Activated naive CD4-positive, alpha-beta T cell treated with anti-CD3 and anti-CD28 coated beads, Interleukin-2, amount 50 U/mL, for 72 hours (primary cell): Measurements from ENCODE around the gene ADAMTSL2. TPM values are rescaled to one million over a fixed set of nuclear protein-coding genes. Genes with fewer than 3 reads are reported as not detected.

ENCODE experiments used
- ATAC-seq, 2 donors: fragments of 150-1000 bp; cut with Tn5 transposase; 2 replicates each; pipeline ENCODE4 v1.10.0; 2021; ENCODE audit warnings: mild to moderate bottlenecking in 2 of 2, moderate library complexity in 2 of 2
- DNase-seq, 2 donors: peaks; one replicate each; pipeline ENCODE4 v3.0.0; 2021 to 2022; ENCODE audit warnings: low spot score in 2 of 2
- H3K27ac Mint-ChIP-seq, 2 donors: one replicate each; pipeline ENCODE4 v1.8.0; 2022; ENCODE audit warnings: mild to moderate bottlenecking in 2 of 2, mixed read lengths in 2 of 2
- H3K36me3 Mint-ChIP-seq, 2 donors: one replicate each; pipeline ENCODE4 v1.8.0; 2022; ENCODE audit warnings: mixed read lengths in 2 of 2
- H3K9me3 Mint-ChIP-seq, 2 donors: one replicate each; pipeline ENCODE4 v1.8.0; 2022; ENCODE audit warnings: mixed read lengths in 2 of 2
- total RNA-seq, 2 donors: library from RNA; stranded (reverse); gene quantifications; one replicate each; pipeline ENCODE4 v1.2.3, GENCODE V29; 2022

ADAMTSL2 gene
- total RNA-seq, 2 donors from 2014 or later = 0.11 to 1.2 TPM

DNA sequence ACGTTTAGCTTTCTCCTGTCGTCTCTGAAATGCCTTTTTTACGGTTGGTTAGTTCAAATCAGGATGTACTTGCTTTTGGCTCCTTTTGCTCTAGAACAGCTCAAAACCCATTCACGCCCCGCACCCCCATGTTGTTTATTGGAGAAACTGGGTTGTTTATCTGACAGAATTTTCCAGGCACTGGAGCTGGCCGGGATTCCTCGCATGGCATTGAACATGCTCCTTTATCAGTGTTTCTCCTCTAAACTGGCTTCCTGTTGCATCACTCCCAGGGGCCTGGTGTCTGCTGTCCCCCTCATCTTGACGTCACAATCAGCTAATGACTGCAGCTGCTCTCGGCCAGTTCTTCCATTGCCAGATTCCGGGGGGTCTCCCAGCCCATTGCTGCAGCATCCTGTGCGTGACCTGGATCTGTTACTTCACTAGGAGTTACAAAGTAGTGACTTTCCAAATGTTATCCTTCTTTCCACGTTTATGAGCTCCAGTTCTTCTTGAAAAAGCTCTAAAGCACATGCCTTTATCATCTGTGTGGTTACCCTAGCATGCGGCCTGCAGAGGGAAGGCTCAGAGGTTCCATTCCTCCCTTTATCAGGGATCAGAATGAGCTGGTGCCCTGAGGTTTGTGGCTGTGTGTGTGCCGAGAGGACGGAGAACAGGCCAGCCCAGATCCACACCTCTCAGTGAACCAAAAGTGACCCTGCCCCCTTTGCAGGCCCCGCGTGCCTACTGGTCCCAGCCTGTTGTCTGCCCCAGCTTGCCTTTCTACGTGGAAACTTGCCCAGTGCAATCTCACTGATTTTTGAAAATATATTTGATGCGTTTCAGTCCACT, 47.2 kb downstream of the ADAMTSL2 start:
- no peak overlapping the region for H3K27ac Mint-ChIP-seq
- DNase-seq (no peak), ATAC-seq (no peak)
- no peaks in the 10 kb centered on the region for H3K36me3 Mint-ChIP-seq
- H3K9me3 Mint-ChIP-seq = no peaks in the 10 kb centered on the region

DNA sequence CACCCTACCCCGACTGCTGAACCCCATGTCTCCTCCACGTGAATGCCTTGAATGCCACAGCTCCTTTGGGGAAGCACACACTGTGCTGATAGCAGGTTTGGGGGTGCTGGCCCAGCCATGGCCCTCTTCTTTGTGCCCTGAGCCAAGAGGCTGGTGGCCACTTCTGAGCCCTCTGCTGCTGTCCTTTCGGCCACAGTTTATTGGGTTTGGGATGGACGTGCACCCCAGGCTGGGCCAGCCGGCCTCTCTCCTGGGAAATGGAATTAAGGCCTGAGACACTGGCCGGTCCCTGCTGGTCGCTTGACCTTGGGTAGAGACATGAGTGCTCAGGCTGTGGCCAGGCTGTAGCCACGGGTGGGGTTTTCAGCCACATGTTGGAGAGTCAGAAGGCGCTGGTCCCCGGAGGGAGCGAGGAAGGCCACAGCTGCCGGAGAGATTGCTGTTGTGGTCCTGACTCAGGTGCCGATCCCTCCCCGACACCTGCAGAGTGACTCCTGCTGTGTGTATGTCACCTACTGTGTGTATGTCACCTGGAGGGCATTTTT, 48.1 kb downstream of the ADAMTSL2 start:
- no peak overlapping the region for H3K27ac Mint-ChIP-seq
- ATAC-seq (no peak), DNase-seq (no peak)
- no peaks in the 10 kb centered on the region for H3K9me3 Mint-ChIP-seq
- H3K36me3 Mint-ChIP-seq = no peaks in the 10 kb centered on the region

DNA sequence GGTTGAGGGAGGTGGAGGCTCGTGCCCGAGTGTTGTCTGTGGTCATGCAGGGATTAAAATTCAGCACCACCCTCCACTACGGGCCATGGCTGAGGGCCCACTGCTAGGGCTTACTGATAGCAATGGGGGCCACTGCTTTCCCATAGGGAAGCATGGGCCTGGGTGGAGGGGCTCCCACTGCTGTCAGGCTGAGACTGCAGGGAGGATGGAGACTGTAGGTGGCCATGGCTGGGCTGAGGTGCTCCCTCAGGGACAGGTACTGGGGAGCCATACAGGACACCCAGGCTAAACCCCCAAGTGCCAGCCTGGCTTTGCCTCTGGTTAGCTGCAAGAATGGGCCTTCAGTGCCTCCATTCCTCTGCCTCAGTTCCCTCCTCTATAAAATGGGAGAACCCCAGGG, 48.6 kb downstream of the ADAMTSL2 start:
- H3K27ac Mint-ChIP-seq = no peak overlapping the region
- no peak for DNase-seq
- no peak for ATAC-seq
- no peaks in the 10 kb centered on the region for H3K9me3 Mint-ChIP-seq
- H3K36me3 Mint-ChIP-seq = no peaks in the 10 kb centered on the region

DNA sequence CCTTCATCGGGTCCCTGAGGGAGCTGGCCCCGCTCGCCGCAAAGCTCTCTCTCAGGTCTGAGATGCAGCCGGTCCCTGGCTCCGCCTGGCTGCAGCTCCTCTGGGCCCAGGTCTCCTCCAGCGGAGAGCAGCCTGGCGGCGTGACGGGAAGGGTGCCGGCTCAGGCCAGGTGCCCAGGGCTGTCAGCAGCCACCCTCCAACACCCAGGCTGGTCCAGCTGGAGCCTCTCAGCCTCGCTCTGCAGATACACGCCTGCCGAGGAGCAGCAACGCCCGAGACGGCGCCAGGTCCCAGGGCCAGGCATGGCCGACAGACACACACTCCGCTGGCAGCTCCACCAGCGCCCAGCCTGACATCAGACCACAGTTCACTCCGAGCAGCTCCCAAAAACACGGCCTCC, 49.1 kb downstream of the ADAMTSL2 start:
- H3K27ac Mint-ChIP-seq = no peak overlapping the region
- no peaks in the 10 kb centered on the region for H3K36me3 Mint-ChIP-seq
- DNase-seq (no peak), ATAC-seq (no peak)
- peaks cover 4% of the 10 kb centered on the region in 2 donors for H3K9me3 Mint-ChIP-seq

DNA sequence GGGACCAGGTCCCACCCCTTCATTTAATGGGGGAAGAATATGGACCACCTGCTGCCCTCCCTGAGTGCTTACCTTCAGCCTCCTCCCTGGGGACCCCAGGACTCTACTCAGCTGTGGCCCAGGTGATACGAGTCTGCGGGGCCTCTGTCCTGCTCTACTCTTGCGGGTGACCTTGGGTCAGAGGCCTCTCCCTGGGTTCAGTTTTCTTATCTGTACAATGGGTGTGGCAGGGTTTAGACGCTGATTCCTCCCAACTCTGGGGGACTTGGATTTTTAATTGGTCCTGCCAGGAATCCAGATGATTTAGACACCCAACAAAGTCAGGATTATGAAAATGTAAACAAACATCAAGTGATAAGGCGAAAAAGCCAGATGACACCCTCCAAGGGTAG, 49.7 kb downstream of the ADAMTSL2 start:
- H3K27ac Mint-ChIP-seq = no peak overlapping the region
- no peaks in the 10 kb centered on the region for H3K36me3 Mint-ChIP-seq
- DNase-seq (no peak), ATAC-seq (no peak)
- peaks cover 5% of the 10 kb centered on the region in 2 donors for H3K9me3 Mint-ChIP-seq

DNA sequence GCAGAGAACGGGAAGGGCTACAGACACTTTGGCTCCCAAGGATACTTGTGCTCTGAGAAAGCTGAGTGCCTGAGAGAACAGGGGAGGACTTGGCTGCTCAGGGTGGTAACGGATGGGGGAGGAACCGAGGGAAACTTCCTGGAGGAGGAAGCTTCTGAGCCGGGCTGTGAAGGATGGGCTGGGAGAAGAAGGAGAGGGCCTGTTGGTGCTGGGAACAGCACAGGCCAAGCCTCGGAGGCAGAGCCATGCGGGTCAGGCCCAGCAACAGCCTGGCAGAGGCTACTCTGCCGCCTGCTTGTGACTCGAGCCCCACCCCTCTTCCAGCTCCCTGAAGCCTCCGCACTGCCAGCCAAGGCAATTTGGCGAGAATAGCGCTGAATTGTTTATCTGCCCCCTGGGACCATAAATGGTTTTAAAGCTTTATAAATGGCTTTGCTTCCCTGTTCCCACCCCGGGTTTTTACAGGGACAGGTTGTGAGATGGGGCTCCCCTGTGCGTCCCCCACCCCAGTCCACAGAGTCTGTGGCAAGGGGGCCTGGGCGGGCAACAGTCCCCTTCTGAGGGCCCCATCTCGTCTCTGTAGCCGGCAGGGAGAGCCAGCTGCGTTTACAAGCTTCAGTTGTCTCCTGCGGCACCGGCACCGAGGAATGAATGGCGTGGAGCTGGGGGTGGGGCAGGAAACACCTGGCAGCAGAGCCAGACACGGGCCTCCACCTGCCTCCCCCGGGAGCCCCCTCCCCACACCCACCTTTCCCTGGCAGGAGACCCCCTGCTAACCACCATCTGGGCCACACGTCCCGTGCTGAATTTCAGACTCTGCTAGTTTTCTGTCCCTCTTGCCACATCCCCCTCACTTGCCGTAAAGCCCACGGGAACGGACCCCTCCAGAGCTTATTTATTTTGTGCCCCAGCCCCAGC, 50.3 kb downstream of the ADAMTSL2 start:
- Mint-ChIP-seq H3K27ac (no peak overlapping the region), H3K36me3 (no peaks in the 10 kb centered on the region), H3K9me3 (peaks cover 5% of the 10 kb centered on the region in 2 donors)
- no peak for DNase-seq
- ATAC-seq = no peak

DNA sequence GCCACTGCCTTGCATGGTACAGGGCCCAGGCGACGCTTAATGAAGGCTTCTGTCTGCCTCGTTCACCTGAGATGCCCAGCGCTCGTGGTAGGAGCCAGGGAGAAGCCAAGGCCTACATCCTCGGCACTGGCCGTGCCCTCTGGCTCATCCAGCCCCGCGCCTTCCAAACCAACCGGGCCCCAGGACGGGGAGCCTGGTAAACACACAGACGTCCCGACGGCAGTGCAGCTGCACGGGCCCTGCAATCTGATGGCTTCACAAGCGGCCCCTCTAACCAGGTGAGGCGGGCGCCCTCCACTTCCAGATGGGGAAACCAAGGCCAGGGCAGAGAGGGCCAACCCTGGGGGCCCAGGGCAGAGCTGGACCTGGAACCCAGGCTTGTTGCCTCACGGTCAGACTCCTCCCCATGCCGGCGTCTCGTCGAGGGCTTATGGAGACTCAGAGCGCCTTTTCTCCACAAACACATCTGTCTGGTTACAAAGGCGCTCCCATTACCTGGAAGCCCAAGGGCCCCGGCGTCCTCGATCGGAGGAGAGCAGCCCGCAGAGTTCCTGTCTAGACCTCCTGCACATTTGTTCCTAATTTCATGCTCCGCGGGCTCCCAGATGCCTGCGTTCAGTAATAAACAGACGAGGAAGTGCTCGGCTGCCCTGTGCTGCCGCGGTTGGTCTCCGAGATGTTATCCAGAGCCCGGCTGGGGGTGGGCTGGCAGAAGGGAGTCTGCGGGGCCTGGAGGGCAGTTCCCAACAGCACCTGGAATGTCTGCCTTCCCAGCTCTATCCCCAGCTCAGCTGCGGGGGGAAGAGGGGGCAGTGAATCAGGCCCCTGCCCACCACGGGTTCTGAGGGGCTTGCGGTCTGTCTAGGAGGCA, 51.2 kb downstream of the ADAMTSL2 start:
- Mint-ChIP-seq H3K27ac (no peak overlapping the region), H3K9me3 (peaks cover 5% of the 10 kb centered on the region in 2 donors), H3K36me3 (no peaks in the 10 kb centered on the region)
- DNase-seq (no peak), ATAC-seq (no peak)

DNA sequence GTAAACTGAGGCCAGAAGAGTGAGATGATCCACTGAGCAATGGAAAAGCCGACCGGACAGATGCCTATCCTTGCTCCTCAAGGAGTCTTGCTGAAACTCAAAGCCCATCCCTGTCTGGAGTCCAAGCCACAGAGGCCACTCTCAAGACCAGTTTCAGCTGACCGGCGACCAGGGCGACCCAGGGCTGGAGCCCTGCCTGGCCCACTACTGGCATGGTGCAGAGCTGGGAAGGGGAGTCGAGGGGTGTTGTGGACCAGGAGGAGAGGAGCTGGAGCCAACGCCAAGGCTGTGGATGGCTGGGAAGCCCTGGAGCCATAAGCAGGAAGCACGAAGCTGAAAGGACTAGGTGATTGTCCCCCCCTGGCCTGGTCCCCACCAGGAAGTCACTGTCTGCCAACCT, 52.5 kb downstream of the ADAMTSL2 start:
- Mint-ChIP-seq H3K36me3 (no peaks in the 10 kb centered on the region), H3K9me3 (peaks cover 5% of the 10 kb centered on the region in 2 donors), H3K27ac (no peak overlapping the region)
- no peak for DNase-seq
- no peak for ATAC-seq

DNA sequence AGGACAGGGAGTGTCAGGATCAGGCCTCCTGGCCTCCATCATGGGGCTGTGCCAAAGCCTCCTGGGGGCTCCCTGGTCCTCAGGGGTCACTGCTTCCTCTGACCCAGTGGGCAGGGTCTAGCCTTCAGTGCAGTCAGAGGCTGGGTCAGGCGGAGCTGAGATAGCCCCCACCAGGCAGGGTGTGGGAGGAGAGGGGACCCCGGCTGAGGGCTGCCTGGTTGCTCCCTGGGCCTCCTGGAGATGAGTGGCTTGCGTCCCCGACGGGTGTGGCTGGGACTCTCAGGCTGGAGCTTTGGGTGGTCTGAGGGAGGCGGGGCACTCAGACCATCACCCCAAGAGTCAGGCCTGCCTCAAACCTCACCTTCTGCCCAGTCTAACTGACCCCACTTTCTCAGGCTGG, 53.0 kb downstream of the ADAMTSL2 start:
- ATAC-seq (no peak), DNase-seq (no peak)
- Mint-ChIP-seq H3K36me3 (no peaks in the 10 kb centered on the region), H3K9me3 (peaks cover 5% of the 10 kb centered on the region in 2 donors), H3K27ac (no peak overlapping the region)

DNA sequence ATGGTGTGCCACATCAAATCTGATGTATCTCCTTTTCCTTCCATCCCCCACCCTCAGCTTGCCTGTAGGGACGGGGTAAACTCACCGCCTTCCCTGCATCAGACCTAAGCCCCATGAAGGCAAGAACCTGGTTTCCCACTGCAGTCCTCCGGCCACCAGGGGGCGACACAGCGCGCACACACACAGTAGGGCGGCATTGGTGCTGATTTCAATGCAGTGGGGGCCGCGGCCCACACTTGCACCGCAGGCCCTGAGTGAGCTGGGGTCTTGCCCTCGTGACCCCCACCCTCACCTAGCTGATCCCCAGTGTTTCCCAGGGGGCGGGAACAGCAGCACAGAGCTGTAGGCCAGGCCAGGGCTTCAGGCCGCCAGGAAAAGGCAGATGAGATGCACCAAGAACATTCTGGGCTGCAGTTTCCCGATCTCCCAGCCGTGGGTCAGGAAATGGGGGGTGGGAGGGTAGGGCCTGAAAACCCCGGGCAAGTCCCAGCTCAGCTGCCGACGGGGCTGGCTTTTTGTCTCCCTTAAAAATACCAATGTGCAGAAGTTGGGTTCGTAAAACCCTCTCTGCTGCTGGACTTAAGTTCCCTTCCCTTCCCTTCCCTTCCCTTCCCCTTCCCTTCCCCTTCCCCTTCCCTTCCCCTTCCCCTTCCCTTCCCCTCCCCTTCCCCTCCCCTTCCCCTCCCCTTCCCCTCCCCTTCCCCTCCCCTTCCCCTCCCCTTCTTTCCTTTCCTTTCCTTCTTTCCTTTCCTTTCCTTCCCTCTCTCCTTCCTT, 55.1 kb downstream of the ADAMTSL2 start:
- DNase-seq (peak; percentile 62 to 66), ATAC-seq (peak; percentile 49 to 70)
- Mint-ChIP-seq H3K9me3 (peaks cover 5% of the 10 kb centered on the region in 2 donors), H3K36me3 (no peaks in the 10 kb centered on the region), H3K27ac (no peak overlapping the region)

DNA sequence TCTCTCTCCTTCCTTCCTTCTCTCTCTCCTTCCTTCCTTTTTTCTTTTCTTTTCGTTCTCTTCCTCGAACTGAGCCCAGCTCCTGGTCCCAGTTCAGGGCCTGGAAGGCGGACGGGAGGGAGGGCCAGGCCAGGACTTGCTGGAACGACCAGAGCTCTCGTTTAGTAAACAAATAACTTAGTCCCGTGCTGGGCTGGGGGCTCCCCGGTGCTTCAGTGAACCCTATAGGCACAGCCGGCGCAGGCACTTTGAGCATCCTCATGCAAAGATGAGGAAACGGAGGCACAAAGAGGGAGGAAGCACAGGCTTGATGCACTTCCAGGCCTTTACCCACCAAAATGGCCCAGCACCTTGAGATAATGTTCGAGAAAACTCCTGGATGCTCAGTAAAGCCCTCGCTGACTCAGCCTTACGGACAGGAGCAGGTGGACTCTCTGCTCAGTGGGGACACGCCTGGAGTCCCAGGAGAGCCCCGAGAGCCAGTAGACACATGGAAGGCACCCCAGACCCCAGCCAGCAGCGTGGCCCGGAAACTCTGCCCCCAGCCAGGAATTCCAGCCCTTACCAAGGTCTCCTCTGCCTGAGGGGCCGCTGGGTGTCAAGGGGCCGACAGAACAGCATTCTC, 55.8 kb downstream of the ADAMTSL2 start:
- ATAC-seq (no peak), DNase-seq (no peak)
- Mint-ChIP-seq H3K27ac (no peak overlapping the region), H3K9me3 (peaks cover 5% of the 10 kb centered on the region in 2 donors), H3K36me3 (no peaks in the 10 kb centered on the region)

DNA sequence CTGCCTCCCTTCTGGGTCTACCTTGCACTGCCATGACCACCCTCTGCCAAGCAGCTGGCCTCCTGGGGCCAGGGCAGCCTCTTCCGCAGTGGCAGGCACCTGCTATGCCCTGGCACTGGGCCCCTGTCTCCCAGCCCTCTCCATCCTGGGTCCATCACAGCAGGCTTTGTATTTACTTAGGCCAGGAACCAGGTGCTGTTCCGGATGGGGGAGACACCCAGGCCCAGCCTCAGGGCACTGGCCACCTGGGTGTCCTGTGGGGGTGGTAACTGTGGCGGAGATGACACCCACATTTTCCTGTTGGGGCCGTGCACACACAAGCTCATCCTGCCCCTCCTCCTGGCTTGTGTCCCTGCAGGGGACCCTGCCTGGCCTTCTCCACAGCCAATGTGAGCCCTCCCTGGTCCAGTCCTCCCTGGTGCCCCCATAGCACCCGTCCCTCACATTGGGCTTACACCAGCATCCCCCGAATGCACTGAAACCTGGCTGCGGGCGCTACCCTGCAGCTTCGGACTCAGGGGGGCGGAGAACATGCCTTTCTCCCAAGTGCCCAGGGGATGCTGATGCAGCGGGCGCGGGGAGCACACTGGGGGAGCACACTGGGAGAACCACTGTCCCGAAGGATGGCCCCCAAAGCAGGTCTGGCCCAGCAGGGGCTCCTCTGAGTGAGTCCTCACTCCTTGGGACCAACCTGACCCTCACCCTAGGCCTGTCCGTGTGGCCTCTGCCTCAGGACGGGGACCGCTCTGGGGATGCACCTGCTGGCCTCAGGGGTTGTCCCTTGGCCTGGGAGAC, 56.8 kb downstream of the ADAMTSL2 start:
- Mint-ChIP-seq H3K9me3 (peaks cover 5% of the 10 kb centered on the region in 2 donors), H3K27ac (no peak overlapping the region), H3K36me3 (no peaks in the 10 kb centered on the region)
- DNase-seq (no peak), ATAC-seq (no peak)

DNA sequence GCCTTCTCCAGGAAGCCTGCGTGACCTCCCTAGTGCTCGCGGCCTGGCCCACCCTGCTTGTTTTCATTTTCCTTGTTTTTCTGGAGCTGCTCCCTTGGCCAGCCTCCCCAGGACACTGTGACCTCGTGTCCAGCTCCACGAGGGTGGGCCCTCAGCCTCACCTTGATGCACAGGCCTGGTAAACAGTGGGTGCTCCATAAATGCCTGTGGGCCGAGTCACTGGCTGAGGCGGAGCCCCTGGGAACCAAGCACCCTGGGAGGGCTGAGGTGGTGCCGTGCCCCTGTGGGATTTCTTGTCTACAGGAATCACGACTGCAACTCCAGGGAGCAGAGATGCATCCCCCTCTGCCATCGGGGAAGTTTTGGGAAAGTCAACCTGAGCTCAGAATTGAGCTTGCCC, 57.5 kb downstream of the ADAMTSL2 start:
- Mint-ChIP-seq H3K27ac (no peak overlapping the region), H3K36me3 (peaks cover 3 to 4% of the 10 kb centered on the region in 2 donors), H3K9me3 (peaks cover 7 to 8% of the 10 kb centered on the region in 2 donors)
- DNase-seq = no peak
- ATAC-seq = no peak

DNA sequence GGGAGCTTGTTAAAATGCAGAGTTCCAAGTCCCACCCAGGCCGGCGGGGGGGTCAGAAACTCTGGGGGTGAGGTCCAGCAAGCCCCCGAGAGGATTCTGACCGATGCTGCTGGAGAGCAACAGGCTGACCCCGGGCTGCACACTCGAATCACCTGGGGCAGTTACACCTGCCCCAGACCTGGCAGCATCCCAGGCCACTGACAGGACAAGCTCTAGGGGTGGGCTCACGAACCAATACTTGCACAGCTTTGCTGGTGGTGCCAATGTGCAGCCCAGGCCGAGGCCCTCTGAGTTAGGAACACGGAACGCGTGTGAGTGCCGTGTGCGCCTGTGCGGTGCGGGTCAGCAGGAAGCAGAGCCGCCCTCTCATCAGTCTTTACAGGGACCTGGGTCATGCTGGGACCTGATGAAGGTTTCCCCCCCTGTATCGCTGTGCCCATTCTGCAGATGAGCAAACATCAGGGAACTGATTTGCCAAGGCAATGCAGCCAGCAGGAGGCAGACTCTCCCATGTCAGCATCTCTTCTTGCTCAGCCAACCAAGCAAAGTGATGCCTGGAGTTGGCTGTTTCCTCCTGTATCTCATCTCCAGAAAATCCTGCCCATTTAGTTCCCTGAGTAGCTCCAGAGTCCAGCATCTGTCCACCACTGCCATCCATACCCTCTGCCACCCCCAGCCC, 58.4 kb downstream of the ADAMTSL2 start:
- H3K36me3 Mint-ChIP-seq = peaks cover 12% of the 10 kb centered on the region in 2 donors
- DNase-seq = no peak

More for the DNA sequence above, 58.4 kb downstream of the ADAMTSL2 start:
- Mint-ChIP-seq H3K27ac (no peak overlapping the region), H3K9me3 (peaks cover 14 to 16% of the 10 kb centered on the region in 2 donors)
- ATAC-seq = no peak
